HG02973 (cell line): ENCODE data around the gene DYNLL1.
"Not testable (repeated sequence)": the region's sequence is repeated elsewhere in the genome, so short reads cannot be mapped to it uniquely, and the experiment has no call there.

Experiments used
- ATAC-seq: cut with Tn5 transposase; IDR thresholded peaks from one replicate; pipeline ENCODE4 v1.9.1; 2021; ENCODE audit warnings: moderate library complexity; ENCODE audit not compliant: unreplicated experiment

The DYNLL1 gene

GRCh38 chr12:120473807-120474615, 21.9 kb upstream of the DYNLL1 start:
- ATAC-seq, result no peak

- no peak for ATAC-seq
Observed at GRCh38 chr12:120474616-120474960, 21.3 kb upstream of the DYNLL1 start.

DNA sequence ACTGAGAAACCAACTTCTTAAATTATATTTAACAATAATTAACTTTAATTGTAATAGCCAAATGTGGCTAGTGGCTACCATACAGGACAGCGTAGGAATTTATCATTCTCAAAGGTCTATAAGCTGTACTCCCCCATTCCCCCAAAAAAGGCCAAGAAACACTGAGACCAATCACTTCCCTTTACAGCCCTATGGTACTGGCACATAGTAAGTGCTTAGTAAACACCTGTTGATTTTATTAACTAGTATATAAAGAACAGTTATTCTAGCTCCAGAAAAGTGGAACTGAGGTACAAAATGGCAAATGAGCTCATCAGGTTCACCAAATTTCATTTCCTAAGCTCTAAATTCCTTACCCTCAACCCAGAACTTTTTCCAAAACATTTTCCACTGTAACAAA, 20.3 kb upstream of the DYNLL1 start:
- no peak for ATAC-seq

DNA sequence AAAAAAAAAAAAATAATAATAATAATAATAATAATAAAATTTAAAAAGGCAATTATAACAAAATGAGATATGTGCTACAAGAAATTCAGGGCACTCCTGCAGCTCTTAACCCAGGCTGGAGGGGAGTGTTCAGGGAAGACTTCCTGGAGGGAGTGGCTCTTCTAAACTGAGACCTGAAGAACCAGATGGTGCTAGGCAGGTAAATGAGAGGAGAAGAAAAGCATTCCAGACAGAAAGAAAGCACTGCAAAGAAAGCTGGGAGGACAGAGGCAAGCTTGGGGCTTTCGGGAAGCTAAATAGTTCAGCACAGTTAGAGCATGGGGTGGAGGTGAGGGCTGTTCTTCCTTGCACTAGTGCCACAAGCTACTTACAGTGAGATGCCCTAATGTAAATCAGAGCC, 16.5 kb upstream of the DYNLL1 start:
- ATAC-seq, result no peak

- ATAC-seq, result no peak
Observed at GRCh38 chr12:120480211-120480610, 15.7 kb upstream of the DYNLL1 start.

DNA sequence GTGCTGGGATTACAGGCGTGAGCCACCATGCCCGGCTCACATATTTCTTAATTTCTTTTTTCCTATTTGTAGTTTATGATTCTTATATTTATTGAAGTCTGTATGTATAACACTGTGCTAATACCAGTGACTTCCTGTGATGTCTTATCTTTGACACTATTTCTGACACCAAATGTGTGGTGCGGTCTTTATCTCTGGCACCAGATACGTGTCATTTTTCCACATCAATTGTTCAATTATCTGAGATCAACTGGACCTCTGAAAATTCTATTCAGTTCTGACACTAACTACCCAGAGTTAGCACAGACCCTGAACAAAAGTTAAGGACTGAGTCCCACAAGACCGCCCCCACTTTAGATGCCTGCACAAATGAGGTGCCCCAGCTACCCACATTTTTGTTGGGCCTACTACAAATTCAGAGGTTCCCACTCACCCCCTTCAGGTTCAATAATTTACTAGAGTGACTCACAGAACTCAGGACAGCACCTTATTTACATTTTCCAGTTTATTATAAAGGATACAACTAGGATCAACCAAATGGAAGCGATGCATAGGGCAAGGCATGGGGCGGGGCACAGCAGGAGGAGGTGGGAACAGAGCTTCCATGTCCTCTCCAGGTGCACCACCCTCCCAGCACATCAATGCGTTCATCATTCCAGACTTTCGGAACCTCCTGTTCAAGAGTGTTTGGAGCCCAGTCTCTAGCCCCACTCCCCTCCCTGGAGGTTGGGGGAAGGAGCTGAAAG, 14.7 kb upstream of the DYNLL1 start:
- ATAC-seq, result no peak

- no peak for ATAC-seq
Observed at GRCh38 chr12:120483621-120484020, 12.3 kb upstream of the DYNLL1 start.

GRCh38 chr12:120485961-120486881, 9.7 kb upstream of the DYNLL1 start:
- ATAC-seq, result no peak

GRCh38 chr12:120487552-120487951, 8.4 kb upstream of the DYNLL1 start:
- ATAC-seq, result not testable (repeated sequence)

DNA sequence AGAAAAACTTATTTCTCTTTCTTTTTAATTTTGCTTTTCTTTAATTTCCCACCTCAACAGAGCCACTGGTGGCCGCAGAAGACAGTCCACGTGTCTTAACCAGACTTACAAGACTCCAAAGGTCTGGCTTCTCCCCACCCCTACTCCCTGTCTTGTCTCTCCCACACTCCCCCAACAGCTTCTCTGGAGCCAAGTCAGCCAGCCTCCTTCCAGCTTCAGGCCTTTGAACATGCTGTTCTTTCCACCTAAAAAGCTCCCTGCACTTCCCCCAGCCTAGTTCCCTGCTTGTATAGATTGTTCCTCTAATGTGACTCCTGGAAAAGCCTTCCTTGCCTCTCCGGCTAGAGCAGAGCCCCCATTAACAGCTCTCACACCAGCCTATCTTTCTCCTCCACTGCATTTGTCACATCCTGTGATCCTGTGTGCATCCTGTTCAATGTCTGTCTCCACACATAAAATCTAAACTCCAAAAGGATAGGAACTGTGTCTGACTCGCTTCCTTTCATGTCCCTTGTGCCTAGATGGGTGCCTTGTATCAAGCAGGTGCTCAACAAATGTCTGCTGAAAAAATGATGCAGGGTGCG, 7.8 kb upstream of the DYNLL1 start:
- no peak for ATAC-seq

DNA sequence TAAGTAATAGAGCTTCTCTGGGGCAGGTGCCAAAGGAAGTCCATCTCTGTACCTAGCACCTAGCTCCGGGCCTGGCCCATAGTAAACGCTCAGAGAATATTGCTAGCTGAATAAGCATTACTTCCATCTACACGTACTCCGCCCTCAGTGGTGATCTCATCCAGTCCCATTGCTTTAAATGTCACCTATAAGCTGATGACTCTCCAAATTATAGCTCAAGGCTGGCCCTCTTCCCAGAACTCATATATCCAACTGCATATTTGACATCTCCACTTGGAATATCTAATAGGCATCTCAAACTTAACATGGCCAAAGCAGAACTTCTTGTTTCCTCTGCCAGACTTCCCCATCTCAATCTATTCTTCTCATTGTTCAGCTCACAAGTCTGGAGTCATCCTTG, 6.9 kb upstream of the DYNLL1 start:
- ATAC-seq, result no peak

DNA sequence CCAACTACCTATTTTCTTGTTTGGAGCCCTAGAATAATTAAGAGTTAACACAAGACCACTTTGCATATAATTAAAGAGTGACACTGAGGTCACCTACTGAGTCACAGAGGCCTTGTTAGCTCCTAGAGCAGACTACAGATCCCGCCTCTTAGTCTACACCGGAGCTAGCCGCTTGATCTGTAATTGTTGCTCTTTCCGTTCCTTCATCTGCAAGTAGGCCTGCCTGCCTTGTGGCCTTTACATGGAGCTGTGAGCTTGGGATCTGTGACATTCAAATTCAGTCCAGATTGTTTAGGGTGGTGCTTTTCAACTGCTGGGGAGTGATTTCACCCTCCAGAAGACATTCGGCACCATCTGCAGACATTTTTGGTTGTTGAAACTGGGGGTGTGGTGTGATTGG, 5.6 kb upstream of the DYNLL1 start:
- no peak for ATAC-seq

DNA sequence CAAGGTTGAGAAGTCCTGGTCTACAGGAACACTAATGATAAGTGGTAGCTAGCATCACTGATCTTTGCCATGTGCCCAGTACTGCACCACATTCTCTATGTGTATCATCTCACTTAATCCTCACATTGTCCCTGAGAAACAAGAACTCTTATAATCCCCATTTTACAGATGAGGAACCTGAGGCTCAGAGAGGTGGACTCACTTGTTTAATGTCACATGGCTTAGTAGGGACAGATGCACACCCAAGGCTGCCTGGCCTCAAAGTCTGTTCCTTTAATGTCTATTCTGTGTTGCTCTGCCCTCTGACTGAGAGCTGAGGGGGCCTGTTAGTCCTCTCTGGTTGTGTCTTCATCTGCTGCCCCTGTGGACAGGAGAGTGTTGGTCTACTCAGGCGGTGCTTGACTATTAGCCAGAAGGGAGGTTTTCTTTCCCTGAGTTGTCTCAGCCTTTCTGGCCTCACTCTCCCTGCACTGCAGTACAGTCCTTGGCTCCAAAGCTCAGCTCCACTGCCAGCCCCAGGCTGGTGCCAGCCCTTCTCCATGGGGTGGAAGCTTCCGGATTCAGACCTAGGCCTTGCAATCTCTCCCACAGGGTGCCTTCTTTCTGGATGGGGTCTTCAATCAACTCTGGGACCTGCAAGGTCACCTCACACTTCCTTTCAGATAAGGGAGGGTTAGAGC, 4.9 kb upstream of the DYNLL1 start:
- no peak for ATAC-seq

DNA sequence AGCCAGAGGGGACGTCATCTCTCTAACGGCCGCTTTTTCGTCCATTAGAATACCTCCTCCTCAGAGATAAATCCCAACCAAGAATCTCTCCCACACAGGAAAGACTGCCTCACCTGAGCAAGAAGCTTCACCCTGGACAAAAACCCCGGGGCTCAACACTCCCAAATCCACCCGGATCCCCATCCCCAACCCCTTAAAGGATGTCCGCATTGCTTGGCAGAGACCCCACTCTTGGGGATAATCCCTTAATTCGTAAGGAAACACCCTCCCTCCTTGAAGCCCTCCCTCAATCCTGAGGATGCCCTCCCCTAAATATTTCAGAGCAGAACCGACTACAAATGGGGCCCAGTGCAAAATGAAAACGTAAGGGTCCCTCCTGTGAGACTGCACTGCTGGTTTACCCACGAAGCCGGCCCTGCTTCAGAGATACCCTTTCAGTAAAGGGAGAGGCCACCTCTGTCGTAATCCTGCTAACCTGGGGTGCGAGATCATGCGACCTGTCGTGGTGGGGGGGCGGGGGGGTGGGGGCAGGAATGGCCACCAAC, 655 bp upstream of the DYNLL1 start:
- ATAC-seq, result peak; percentile 6

GRCh38 chr12:120496413-120497340, 764 bp downstream of the DYNLL1 start:
- ATAC-seq, result peak; percentile 5

- no peak for ATAC-seq
Observed at GRCh38 chr12:120497524-120498150, 1.7 kb downstream of the DYNLL1 start.

GRCh38 chr12:120498870-120499515, 3.1 kb downstream of the DYNLL1 start:
- ATAC-seq, result no peak

GRCh38 chr12:120500581-120500980, 4.7 kb downstream of the DYNLL1 start:
- no peak for ATAC-seq
